SIG-M5 (cell line): ENCODE measurements around the gene NOSTRIN.

ENCODE experiments used
- DNase-seq: peaks from one replicate; lab custom pipeline; 2025; lab: John Stamatoyannopoulos, UW

NOSTRIN gene

GRCh38 chr2:168889635-168890005 lies 87.2 kb downstream of the NOSTRIN start:
- no peak for DNase-seq

GRCh38 chr2:168890006-168890782 lies 87.8 kb downstream of the NOSTRIN start, which contains the start of gene SPC25:
Gene SPC25, minus strand, starts transcription at chr2:168890430. Its CDS starts 911 bp downstream, at chr2:168889519.
- DNase-seq, result peak; percentile 89

DNA sequence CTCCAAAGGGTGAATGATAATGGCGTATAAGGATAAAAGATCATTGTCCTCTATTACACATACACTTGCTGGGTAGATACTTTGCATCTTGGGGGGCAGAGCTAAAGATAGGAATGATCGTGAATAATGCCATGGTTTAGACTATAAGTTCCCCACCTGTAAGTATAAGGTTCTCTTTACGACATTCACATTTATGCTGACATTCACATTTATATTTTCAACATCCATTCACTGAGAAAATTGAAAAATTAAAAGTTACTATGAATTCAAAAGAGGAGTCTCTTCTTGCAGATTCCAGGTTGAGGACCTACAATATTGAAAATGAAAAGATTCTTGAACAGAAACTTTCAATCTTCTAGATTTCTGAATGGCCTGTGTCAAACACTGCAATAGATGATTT lies 89.9 kb downstream of the NOSTRIN start:
- no peak for DNase-seq

DNA sequence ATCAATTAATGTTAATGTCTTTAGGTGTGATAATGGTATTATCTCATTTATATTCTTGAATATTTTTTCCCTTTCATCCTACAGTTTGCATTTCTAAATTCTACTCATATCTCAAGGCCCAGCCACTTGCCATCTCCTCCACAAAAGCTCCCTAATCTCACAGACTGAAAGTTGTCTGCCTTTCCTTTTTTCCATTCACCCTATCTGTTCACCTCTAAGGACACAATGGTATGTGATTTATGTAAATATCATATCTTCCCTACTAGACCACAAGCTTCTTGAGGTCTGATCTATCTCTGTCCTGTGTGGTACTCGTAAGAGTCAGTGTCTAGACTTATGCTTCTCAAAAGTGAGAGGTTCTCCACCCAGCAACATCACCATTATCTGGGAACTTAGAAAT lies 91.7 kb downstream of the NOSTRIN start:
- no peak for DNase-seq

DNA sequence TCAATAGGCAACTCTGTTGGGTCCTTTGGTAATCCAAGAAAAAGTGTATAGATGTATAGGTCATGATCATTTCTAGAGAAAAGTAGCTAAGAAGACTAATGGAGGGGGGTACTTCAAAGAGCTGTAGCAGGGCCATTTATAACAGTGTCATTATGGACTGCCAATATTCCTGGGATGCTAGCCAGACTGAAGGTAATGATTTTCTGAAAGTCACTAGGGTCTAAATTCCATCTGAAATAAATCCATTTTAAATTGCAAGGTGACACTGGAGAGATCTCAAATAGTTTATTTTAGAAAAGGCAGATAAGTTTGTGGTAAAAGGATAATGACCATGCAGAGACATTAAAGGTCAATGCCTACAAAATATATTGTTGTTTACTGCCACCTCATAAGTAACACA lies 92.3 kb downstream of the NOSTRIN start:
- no peak for DNase-seq

- no peak for DNase-seq
These were observed 93.3 kb downstream of the NOSTRIN start for GRCh38 chr2:168895771-168896170.

DNA sequence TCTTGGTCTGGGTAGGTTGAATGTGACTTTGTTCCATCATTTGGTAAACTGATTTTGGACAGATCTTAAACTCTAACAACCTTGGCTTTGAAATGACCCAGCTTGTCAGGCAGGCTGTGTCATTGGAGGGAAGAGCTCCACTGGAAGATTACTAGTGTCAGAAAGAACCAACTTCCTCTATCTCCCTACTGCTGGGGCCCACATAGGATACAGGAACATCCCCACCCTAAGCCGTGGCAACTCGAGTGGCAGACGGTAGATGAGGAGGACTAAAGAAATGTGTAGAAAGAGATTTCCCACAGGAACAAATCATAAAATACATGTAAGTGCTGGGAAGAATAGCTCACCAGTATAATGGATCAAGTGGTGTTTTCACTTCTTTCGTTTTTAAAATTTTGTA lies 94.3 kb downstream of the NOSTRIN start:
- DNase-seq, result no peak

- no peak for DNase-seq
These were observed 95.0 kb downstream of the NOSTRIN start for GRCh38 chr2:168897449-168897848.

GRCh38 chr2:168901003-168901402 lies 98.6 kb downstream of the NOSTRIN start, which contains the start of gene G6PC2:
Gene G6PC2, plus strand, starts transcription at chr2:168901291. Its CDS starts 41 bp downstream, at chr2:168901332.
- no peak for DNase-seq

DNA sequence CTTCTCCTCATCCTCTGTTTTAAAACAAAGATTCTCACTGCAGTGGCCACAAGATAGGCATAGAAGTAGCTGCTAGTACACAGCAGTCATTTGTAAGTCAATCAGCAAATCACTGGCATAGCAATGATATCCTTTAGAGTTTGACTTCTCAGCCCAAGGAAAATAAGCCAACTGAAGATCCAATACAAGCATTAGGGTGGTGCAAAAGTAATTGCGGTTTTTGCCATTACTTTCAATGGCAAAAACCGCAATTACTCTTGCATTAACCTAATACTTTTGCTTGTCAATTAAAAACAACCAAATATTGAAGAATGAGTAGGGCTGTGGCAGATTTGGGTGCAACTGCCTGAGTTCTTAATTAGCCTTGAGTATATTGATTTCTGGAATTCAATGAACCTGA lies 101.5 kb downstream of the NOSTRIN start:
- no peak for DNase-seq

DNA sequence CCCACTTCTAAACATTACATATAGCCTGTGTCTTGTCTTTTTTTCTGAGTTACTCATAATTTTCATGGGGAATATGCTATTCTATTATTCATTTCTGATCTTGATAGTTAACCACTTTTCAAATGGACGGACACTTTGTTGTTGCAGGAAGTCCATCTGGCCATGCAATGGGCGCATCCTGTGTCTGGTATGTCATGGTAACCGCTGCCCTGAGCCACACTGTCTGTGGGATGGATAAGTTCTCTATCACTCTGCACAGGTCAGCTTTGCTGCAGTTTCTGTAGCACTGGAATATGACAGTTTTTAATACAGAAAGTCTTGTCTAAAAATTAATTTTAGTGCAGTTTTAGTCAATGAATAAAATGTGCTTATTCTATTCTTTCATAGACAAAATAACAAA lies 101.9 kb downstream of the NOSTRIN start:
- DNase-seq, result no peak

- no peak for DNase-seq
These were observed 105.7 kb downstream of the NOSTRIN start for GRCh38 chr2:168907940-168908662.

- no peak for DNase-seq
These were observed 107.9 kb downstream of the NOSTRIN start for GRCh38 chr2:168910330-168910729.

DNA sequence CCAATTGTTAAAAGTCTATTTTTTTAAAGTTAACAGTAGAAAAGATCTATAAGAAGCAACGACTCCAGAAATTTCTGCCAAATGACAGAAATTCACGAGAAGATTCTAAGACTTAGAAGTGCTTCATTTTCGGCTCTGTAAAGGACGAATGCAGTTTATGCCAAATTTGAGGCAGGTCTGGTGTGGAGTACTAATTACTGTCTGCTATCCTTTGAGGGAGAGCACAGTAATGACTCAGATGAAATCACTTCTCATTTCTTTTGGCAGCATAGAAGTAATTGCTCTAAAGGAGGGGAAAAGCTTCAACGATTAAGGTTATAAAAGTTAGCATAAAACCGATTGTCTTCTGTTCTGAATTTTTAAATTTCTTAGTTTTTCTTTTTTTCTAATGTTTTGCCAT lies 110.0 kb downstream of the NOSTRIN start:
- DNase-seq, result no peak

DNA sequence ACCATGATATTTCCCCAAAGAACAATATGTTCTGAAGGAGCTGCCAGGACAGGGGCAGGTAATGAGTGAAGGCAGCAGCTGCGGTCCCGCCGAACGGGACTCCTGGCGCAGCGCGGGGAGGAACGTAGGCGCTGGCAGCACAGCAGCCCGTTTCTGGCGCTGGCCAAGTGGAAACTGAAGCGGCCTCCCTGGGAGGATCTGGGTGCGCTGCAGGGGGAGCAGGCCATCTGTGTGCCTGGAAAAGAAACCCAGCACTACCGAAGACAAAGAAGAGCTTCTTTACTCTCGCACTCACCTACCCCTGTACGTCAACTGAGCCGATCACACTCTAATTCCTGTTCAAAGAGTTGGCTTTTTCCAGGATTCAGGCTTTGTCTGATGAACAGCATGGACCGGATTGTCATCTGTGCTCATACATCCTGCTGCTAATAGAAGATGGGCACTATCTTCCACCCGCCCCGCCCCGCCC lies 110.5 kb downstream of the NOSTRIN start:
- DNase-seq, result no peak

DNA sequence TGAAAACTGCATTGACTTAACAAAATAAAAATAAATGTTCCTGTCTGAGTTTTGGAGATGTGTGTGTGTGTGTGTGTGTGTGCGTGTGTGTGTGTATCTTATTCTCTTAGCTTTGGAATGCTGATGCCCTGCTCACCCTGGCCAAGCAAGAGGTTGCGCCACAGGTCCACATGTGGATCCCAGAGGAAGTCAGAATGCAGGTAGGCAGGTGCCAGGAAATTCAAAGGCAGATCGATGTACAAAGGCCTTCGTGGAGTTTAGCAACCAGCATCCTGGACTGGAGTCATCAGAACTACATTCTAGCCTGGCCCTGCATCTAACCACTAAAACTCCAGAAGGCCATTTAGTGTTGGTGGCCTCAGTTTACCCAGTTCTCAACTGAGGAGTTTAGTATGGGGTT lies 111.1 kb downstream of the NOSTRIN start:
- no peak for DNase-seq
